HepG2 (cell line): ENCODE measurements around the gene TADA1. TPM values are rescaled to one million over a fixed set of nuclear protein-coding genes. Genes with fewer than 3 reads are reported as not detected.

Experiments
- CENPT ChIP-seq: sonication (generic); formaldehyde crosslinking; IDR thresholded peaks from 2 replicates; pipeline ENCODE4 v1.8.0; 2022; ENCODE audit warnings: low read depth, mild to moderate bottlenecking, moderate library complexity, missing genetic modification reagents
- ELF1 ChIP-seq: sonication (generic); formaldehyde crosslinking; IDR thresholded peaks from 2 replicates; pipeline ENCODE4 v1.4.0; 2020; ENCODE audit warnings: missing genetic modification reagents
- FOXO1 ChIP-seq: sonication (generic); formaldehyde crosslinking; IDR thresholded peaks from 2 replicates; pipeline ENCODE4 v1.4.0; 2020; ENCODE audit warnings: missing genetic modification reagents
- GATAD2A ChIP-seq: IDR thresholded peaks from 2 replicates; pipeline ENCODE4 v1.6.1; 2016
- ISL2 ChIP-seq: sonication (generic); formaldehyde crosslinking; IDR thresholded peaks from 2 replicates; pipeline ENCODE4 v1.5.0; 2020; ENCODE audit warnings: missing genetic modification reagents
- JUN ChIP-seq: sonication (generic); formaldehyde crosslinking; IDR thresholded peaks from 2 replicates; pipeline ENCODE4 v1.4.0; 2020; ENCODE audit warnings: mild to moderate bottlenecking, missing genetic modification reagents
- KDM3A ChIP-seq: IDR thresholded peaks from 2 replicates; pipeline ENCODE4 v1.6.1; 2018; ENCODE audit warnings: low read depth, missing compliant biosample characterization
- MED8 ChIP-seq: sonication (generic); formaldehyde crosslinking; IDR thresholded peaks from 2 replicates; pipeline ENCODE4 v1.8.1; 2023; ENCODE audit warnings: mild to moderate bottlenecking, missing genetic modification reagents; ENCODE audit not compliant: insufficient replicate concordance
- MYC ChIP-seq: sonication (generic); formaldehyde crosslinking; IDR thresholded peaks from 2 replicates; pipeline ENCODE4 v1.9.0; 2021; ENCODE audit warnings: missing genetic modification reagents, borderline replicate concordance
- NAIF1 ChIP-seq: sonication (generic); formaldehyde crosslinking; IDR thresholded peaks from 2 replicates; pipeline ENCODE4 v1.5.0; 2020; ENCODE audit warnings: mild to moderate bottlenecking, missing genetic modification reagents, borderline replicate concordance
- NR2F2 ChIP-seq: IDR thresholded peaks from 2 replicates; pipeline ENCODE4 v1.6.1; 2012; ENCODE audit warnings: low read depth, inconsistent platforms, borderline replicate concordance
- RCOR2 ChIP-seq: IDR thresholded peaks from 2 replicates; pipeline ENCODE4 v1.6.1; 2016; ENCODE audit warnings: missing biosample characterization, missing genetic modification reagents
- RNF219 ChIP-seq: sonication (generic); formaldehyde crosslinking; IDR thresholded peaks from 2 replicates; pipeline ENCODE4 v1.5.0; 2020; ENCODE audit warnings: mild to moderate bottlenecking, missing genetic modification reagents
- SRSF1 ChIP-seq: fragments of 200-400 bp; formaldehyde crosslinking; optimal IDR thresholded peaks from 2 replicates; pipeline ENCODE3; 2017; ENCODE audit warnings: mild to moderate bottlenecking, low read depth, low read length, moderate library complexity
- STAT5B ChIP-seq: sonication (generic); formaldehyde crosslinking; IDR thresholded peaks from 2 replicates; pipeline ENCODE4 v1.4.0; 2020; ENCODE audit warnings: missing genetic modification reagents
- TSC22D2 ChIP-seq: sonication (generic); formaldehyde crosslinking; IDR thresholded peaks from 2 replicates; pipeline ENCODE4 v1.5.1; 2020; ENCODE audit warnings: missing genetic modification reagents, mild to moderate bottlenecking, borderline replicate concordance
- ZBTB38 ChIP-seq: sonication (generic); formaldehyde crosslinking; IDR thresholded peaks from 2 replicates; pipeline ENCODE4 v1.5.1; 2020; ENCODE audit warnings: mild to moderate bottlenecking, missing genetic modification reagents
- ZHX1 ChIP-seq: sonication (generic); formaldehyde crosslinking; IDR thresholded peaks from 2 replicates; pipeline ENCODE4 v1.8.1; 2022; ENCODE audit warnings: low read depth, mild to moderate bottlenecking, missing genetic modification reagents
- ZKSCAN8 ChIP-seq: IDR thresholded peaks from 2 replicates; pipeline ENCODE4 v1.6.1; 2016; ENCODE audit warnings: borderline replicate concordance, missing genetic modification reagents, missing compliant biosample characterization
- ZNF276 ChIP-seq: sonication (generic); formaldehyde crosslinking; IDR thresholded peaks from 2 replicates; pipeline ENCODE4 v1.4.0; 2020; ENCODE audit warnings: mild to moderate bottlenecking, low read depth, missing genetic modification reagents
- ZNF563 ChIP-seq: sonication (generic); formaldehyde crosslinking; IDR thresholded peaks from 2 replicates; pipeline ENCODE4 v1.8.0; 2022; ENCODE audit warnings: mild to moderate bottlenecking, moderate library complexity, missing genetic modification reagents
- ZNF766 ChIP-seq: sonication (generic); formaldehyde crosslinking; IDR thresholded peaks from 2 replicates; pipeline ENCODE4 v1.5.0; 2020; ENCODE audit warnings: missing genetic modification reagents, borderline replicate concordance
- ZNF816 ChIP-seq: sonication (generic); formaldehyde crosslinking; IDR thresholded peaks from 2 replicates; pipeline ENCODE4 v1.8.0; 2022; ENCODE audit warnings: missing genetic modification reagents, mild to moderate bottlenecking, borderline replicate concordance
- polyA plus RNA-seq, 8 experiments: library from polyadenylated mRNA; depleted of rRNA in 3 of 8; stranded (reverse) in 7 of 8; unstranded in 1 of 8; fragments of >200 nt; fragmentation: Illumina TruSeq in 4 of 8; extraction: Trizol in 4 of 8; gene quantifications; 2 replicates each; pipeline versions ENCODE4 v1.2.1 to v1.2.3, GENCODE V29; 2011 to 2016; ENCODE audit warnings: low read depth in 4 of 8, missing spikeins in 1 of 8, mixed read lengths in 1 of 8; ENCODE audit not compliant: insufficient read depth in 1 of 8
- total RNA-seq, 5 experiments: library from RNA; depleted of rRNA; stranded (reverse); fragments of >200 nt; fragmentation: Illumina TruSeq; extraction: Trizol; gene quantifications; 2 replicates each; pipeline ENCODE4 v1.2.3, GENCODE V29; 2016; ENCODE audit warnings: low read depth in 1 of 5

The TADA1 gene
- total and polyA plus RNA-seq, 2 of the 13 experiments (the other 11 are each of a cell fraction or from before 2014, with no cell fraction given) = 28.3 to 29.1 TPM

- TF ChIP-seq NAIF1 (peak; percentile 64; the same call in 1 of the 2 replicates), ZNF816 (CRISPR knock-in tag) (no peak; the same call in 1 of the 2 replicates), ELF1 (peak; percentile 62), NR2F2 (no peak; the same call in 1 of the 2 replicates), ZNF276 (CRISPR knock-in tag) (peak; percentile 83; the same call in 1 of the 2 replicates), ZKSCAN8 (CRISPR knock-in tag) (0 out of 2 replicates have a peak, but pooled peaks have one; percentile 52), STAT5B (CRISPR knock-in tag) (0 out of 2 replicates have a peak, but pooled peaks have one; percentile 24), ZBTB38 (CRISPR knock-in tag) (peak; percentile 60; the same call in 1 of the 2 replicates), ISL2 (peak; percentile 48; the same call in 1 of the 2 replicates), ZNF563 (CRISPR knock-in tag) (peak; percentile 90; the same call in 1 of the 2 replicates), KDM3A (peak; percentile 72; the same call in 1 of the 2 replicates), TSC22D2 (CRISPR knock-in tag) (peak; percentile 91; the same call in 1 of the 2 replicates), GATAD2A (peak; percentile 62), JUN (no peak), RCOR2 (CRISPR knock-in tag) (no peak), CENPT (CRISPR knock-in tag) (peak; percentile 96), MED8 (CRISPR knock-in tag) (peak; percentile 35), ZHX1 (CRISPR knock-in tag) (0 out of 2 replicates have a peak, but pooled peaks have one; percentile 31), RNF219 (CRISPR knock-in tag) (peak; percentile 70; the same call in 1 of the 2 replicates), FOXO1 (CRISPR knock-in tag) (peak; percentile 79; the same call in 1 of the 2 replicates), MYC (CRISPR knock-in tag) (peak; percentile 96), ZNF766 (CRISPR knock-in tag) (peak; percentile 97), SRSF1 (no peak)
Observed at GRCh38 chr1:166838766-166839599, 37.1 kb downstream of the TADA1 start, which contains the start of gene POGK (continued).
